Stimulated activated CD8-positive, alpha-beta memory T cell treated with anti-CD3 and anti-CD28 coated beads, Interleukin-2, amount 100 ng/mL, for 48 hours (primary cell): ENCODE results near the gene KRTAP10-7.
"Not testable (repeated sequence)": the region's sequence is repeated elsewhere in the genome, so short reads cannot be mapped to it uniquely, and the experiment has no call there.

Experiments used
- DNase-seq, 2 donors: peaks; one replicate each; pipeline ENCODE4 v3.0.0-alpha.2; 2020; ENCODE audit warnings: low read depth in 2 of 2

The KRTAP10-7 gene

DNA sequence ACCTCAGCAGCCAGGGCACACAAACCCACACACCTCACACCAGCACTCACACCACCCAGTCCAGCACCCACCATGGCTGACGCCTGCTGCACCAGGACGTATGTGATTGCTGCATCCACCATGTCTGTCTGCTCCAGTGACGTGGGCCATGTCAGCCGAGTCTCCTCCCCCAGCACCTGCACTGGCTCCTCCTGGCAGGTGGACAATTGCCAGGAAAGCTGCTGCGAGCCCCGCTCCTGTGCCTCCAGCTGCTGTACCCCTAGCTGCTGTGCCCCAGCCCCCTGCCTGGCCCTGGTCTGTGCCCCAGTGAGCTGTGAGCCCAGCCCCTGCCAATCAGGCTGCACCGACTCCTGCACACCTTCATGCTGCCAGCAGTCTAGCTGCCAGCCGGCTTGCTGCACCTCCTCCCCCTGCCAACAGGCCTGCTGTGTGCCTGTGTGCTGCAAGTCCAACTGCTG, 11.7 kb downstream of the KRTAP10-7 start, which contains the start of gene KRTAP10-8:
KRTAP10-8 (plus strand) TSS at position 51 of the 458 bp plus-strand sequence; CDS start at position 73, 22 bp downstream.
- DNase-seq, result no peak

DNA sequence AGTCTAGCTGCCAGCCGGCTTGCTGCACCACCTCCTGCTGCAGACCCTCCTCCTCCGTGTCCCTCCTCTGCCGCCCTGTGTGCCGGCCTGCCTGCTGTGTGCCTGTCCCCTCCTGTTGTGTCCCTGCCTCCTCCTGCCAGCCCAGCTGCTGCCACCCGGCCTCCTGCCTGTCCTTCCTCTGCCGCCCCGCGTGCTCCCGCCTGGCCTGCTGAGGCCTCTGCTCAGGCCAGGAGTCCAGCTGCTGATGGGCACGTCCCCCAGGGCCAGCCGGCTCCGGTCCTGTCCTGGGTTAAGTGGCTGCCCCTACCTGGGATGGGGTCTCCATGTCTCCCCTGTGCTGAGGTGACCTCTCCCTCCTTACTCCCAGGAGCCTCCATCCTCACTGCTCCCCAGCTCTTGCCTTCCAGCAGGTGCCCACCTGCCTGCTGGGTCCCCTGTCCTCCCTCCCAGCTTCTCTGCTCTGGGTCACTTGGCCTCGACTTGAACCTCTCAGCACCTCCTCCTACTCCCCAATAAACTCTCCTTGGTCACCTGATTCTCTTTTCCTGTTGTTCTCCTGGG, 12.4 kb downstream of the KRTAP10-7 start:
- no peak for DNase-seq

- DNase-seq, result no peak
Observed at GRCh38 chr21:44613386-44614155, 13.2 kb downstream of the KRTAP10-7 start.

DNA sequence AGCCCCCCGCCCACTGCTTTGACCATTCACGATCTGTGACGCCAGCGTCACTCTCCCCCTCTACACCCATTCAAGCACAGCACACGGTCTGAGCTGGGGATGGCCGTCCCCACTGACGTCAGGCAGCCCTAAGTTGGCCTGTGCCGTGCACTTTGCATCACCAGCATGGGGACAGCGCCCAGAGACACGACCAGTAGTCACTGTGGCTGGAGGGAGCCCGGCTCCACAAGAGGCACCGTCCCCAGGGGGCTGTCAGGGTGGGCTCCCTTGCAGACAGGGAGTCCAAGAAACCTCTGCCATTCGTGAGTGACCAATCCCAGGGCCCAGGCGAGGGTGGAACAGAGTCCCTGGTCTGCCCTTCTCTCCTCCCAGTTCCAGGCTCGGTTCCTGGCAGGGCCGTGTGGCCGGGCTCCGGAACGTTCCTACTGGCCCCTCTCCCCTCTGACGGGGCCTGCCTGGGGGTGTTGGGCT, 13.8 kb downstream of the KRTAP10-7 start:
- DNase-seq, result no peak

GRCh38 chr21:44614961-44615391, 14.6 kb downstream of the KRTAP10-7 start:
- no peak for DNase-seq

DNA sequence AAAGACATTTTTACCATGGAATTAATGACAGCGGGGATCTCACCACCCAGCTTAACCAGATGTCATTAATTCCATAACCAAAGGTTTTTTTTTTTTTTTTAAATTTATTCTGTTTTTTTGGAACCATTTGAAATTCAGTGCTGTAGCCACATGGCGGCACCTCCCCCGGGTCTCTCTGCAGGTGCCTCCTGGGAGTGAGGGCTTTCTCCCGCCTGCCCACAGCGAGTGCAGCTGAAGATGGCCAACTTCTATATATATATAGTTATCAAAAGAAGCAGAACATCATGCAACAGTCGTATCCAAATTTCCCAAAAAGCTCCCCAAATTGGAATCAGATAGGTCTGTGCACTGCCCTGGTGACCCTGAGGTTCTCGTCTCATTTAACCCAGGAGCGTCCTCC, 15.1 kb downstream of the KRTAP10-7 start:
- no peak for DNase-seq

DNA sequence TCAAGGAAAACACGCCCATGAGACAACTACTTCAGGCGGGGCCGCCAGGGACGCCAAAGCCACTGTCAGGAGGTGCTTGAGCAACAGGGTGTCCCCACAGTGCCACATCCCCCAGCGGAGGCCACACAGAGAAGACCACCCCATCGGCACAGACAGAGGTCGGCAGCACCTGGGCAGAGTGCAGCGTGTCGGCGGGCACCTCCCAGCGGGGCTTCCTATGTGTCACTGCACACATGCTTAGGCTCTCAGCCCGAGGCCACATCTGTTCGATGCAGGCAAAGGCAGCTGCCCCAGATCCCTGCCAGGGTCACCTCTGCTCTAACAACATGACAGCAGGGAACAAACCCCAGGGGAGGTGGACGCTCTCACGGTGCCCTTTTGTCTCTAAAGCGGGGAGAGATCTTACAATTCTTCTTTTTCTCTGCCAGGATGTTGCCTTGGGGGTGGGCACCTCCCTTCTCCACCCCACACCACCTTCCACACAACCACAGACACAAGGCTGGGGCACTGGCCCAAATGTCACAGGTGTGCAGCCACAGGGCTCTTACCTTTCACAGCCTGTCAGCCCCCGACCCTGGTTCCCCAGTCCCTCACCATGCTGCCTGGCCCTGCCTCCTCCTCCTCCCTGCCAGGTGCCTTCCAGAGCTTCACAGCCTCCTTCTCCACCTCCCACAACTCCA, 15.7 kb downstream of the KRTAP10-7 start:
- DNase-seq, result no peak

- no peak for DNase-seq
Observed at GRCh38 chr21:44616591-44616926, 16.2 kb downstream of the KRTAP10-7 start.

DNA sequence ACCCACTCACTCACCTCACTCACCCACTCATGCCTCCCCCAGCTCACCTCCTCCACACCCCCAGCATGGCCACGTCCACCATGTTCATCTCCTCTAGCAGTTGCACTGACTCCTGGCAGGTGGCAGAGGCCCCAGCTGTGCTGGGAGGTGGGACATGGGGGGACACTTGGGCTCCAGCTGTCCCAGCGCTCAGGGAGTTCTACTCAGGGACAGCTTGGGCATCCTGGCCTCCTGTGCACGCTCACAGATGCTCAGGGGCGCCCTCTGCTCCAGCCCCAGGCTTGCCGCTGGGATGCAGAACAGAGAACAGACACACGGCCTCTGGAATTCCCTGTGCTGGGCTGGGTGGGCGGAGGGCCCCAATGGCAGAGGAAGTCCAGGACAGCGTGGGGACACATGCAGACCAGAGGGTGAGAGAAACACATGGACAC, 16.7 kb downstream of the KRTAP10-7 start:
- no peak for DNase-seq

DNA sequence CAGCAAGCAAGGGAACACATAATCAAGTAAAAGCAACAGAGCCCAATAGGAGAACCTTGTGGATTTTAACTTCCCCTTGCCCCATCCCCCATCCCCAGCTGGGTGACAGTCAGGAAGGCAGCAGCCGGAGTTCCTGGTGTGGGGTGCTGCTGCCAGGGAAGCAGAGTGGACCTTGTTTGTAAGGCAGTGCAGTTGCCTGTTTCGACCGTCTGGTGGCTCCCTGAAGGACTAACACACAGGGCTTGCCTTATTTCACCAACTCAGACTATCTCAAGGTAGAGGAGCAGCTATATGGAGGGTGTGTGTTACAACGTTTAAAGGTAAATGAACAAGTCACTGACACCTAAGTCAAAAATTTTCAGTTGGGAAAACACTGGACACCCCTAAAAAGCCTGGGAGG, 18.1 kb downstream of the KRTAP10-7 start:
- no peak for DNase-seq

DNA sequence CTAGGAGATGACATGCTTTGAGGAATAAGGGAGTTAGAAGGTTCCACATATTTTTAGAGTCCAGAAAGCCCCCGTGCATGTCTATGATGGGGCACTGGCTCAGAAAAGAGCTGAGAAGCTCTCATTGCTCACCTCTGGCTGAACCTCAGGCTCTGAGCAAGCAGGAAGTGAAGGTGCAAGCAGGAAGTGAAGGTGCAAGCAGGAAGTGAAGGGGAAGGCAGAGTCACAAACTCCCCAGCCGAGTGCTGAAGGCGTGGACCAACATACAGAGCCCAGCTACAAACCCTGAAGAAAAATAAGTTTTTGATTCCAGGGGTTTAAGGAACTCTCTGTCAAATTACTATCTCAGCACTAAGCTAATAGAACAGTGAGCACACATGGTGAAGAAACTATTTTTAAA, 18.5 kb downstream of the KRTAP10-7 start:
- DNase-seq, result peak in 1 of 2 donors; percentile 13

DNA sequence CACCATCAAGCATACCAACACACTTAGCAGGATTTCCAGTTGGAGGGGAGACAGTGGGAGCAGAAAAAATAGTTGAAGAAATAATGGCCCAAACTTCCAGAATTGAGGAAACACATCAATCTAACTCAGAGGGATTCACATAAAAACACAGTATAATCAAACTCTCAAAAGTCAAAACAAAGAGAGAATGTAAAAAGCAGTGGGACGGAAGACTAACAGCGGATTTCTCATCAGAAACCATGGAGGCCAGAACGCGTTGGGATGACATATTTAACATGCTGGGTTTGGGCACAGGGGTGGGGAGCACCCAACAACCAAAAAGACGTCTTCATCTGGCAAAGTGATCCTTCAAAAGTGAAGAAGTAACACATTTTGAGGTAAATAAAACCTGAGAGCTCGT, 19.5 kb downstream of the KRTAP10-7 start:
- DNase-seq, result no peak

GRCh38 chr21:44623575-44623974, 23.2 kb downstream of the KRTAP10-7 start:
- DNase-seq, result no peak

GRCh38 chr21:44625756-44626155, 25.4 kb downstream of the KRTAP10-7 start:
- no peak for DNase-seq

DNA sequence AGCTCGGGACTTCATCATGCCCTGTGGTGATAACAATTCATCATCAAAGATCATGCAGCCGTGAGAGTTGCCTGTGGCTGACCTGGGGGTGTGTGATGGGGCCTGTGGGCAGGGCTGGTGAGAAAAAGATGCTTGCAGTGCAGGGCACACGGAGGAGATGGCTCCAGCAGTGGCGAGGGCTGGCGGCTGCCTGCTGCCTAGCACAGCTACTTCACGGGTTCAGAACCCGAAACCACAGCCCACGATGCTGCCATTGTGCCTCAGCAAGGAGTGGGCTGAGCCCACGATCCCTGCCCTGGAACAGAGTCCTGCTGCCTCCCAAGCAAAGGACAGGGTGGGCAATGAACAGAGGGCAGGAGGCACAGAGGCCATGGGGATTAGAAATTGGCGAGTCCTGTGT, 25.9 kb downstream of the KRTAP10-7 start:
- no peak for DNase-seq

DNA sequence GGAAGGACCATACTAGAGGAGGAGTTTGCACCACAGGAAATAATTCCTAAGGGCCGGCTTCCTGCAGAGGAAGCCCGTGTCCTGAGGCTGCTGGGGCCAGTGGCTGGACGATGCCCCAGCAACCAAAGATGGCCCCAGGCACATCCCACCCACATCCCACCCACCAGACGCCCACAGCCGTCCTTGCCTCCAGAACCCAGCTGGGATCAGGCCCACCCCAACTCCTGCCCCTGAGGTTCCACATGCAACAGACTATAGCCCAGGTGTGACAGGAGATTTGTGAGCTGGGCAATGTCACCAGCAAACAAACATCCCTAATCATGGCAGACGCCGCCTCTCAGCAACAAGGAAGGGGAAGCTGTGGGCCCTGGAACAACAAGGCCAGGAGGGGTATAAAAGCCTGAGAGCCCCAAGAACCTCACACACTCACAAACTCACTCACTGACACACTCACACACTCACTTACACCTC, 26.3 kb downstream of the KRTAP10-7 start, which contains the start of gene KRTAP10-9:
KRTAP10-9 (plus strand) TSS at position 421 of the 471 bp plus-strand sequence. CDS start 79 bp downstream, outside the sequence.
- DNase-seq, result no peak

DNA sequence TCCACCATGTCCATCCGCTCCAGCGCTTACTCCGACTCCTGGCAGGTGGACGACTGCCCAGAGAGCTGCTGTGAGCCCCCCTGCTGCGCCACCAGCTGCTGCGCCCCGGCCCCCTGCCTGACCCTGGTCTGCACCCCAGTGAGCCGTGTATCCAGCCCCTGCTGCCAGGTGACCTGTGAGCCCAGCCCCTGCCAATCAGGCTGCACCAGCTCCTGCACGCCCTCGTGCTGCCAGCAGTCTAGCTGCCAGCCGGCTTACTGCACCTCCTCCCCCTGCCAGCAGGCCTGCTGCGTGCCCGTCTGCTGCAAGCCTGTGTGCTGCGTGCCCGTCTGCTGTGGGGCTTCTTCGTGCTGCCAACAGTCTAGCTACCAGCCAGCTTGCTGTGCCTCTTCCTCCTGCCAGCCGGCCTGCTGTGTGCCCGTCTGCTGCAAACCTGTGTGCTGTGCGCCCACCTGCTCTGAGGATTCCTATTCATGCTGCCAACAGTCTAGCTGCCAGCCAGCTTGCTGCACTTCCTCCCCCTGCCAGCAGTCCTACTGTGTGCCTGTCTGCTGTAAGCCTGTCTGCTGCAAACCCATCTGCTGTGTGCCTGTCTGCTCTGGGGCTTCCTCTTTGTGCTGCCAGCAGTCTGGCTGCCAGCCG, 26.9 kb downstream of the KRTAP10-7 start:
- DNase-seq, result not testable (repeated sequence)

DNA sequence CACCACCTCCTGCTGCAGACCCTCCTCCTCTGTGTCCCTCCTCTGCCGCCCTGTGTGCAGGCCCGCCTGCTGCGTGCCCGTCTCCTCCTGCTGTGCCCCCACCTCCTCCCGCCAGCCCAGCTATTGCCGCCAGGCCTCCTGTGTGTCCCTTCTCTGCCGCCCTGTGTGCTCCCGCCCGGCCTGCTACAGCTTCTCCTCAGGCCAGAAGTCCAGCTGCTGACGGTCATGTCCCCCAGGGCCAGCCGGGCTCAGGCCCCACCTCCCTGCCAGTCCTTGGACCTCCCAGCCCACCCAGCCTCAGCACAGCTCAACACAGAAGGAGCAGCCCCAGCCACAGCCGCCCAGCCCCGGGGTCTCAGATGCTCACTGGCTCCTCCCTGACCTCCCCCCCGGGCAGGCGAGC, 27.4 kb downstream of the KRTAP10-7 start:
- not testable (repeated sequence) for DNase-seq

DNA sequence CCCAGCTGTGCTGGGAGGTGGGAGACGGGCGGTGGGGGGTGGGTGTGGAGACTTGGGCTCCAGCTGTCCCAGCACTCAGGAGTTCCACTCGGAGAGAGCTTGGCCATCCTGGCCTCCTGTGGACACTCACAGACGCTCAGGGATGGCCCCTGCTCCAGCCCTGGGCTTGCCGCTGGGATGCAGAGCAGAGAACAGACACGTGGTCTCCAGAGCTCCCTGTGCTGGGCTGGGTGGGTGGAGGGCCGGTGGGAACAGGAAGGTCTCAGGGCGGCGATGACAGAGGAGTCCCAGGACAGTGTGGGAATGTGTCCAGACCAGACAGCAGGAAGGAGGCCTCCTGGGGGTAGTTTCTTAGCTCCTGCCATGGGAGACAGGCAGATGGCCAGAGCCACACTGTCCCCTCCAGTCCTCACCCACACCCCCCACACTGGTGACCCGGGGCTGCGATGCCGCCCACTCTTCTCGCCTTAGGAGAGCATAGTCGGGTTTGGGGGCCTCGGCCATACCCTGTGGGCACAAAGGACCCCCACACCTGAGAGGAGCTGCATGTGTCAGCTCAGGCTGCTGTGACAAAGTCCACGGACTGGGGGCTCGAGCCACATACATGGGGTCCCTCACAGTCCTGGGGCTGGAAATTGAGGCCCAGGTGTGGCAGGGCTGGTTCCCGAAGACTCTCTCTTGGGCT, 28.5 kb downstream of the KRTAP10-7 start:
- DNase-seq, result no peak

- DNase-seq, result no peak
Observed at GRCh38 chr21:44630440-44630839, 30.0 kb downstream of the KRTAP10-7 start.

GRCh38 chr21:44632067-44632466, 31.7 kb downstream of the KRTAP10-7 start:
- DNase-seq, result no peak
